COLO668 (cell line): ENCODE results near the gene MAX.
A peak's percentile ranks its signal among the peaks of the same experiment; 100 is the strongest.
"Not testable (repeated sequence)": the region's sequence is repeated elsewhere in the genome, so short reads cannot be mapped to it uniquely, and the experiment has no call there.

Experiments used
- DNase-seq: peaks from one replicate; lab custom pipeline; 2025; ENCODE audit not compliant: unreplicated experiment; lab: John Stamatoyannopoulos, UW

Gene MAX

DNA sequence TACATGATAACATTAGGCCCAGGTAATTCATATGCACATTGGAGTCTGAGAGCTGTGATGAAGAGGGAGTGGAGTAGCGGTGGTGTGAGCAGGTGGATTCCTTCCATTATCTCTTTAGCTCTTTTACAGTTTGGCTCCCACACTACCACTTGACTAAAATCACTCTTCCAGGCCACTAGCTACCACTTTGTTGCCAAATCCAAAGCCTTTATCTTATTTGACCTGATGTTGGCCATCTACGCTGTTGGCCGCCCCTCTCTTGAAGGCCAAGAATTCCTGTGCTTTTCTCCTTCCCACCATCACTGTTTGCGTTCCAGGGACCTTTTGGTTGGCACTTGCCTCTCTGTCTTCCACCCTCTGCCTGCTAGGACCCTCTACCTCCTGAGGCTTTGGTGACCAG lies 4.0 kb upstream of the MAX start:
- no peak for DNase-seq

DNA sequence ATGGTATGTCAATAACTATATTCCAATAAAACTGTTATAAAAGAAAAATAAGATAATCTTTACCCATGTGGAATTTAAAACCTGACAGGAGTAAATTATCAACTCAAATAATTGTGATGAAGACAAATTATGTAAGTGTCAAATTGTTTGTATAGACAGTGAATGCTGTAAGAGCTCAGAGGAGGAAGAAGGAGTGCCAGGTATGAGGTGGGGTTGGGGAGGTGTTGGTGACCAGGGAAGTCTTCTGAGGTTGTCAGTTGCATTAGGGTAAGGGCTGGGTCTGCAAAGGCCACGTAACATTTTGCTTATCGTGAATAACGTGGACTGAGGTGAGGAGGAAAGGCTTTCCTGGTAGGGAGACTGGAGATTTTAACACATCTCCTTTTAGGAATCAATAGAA lies 2.5 kb upstream of the MAX start:
- no peak for DNase-seq

DNA sequence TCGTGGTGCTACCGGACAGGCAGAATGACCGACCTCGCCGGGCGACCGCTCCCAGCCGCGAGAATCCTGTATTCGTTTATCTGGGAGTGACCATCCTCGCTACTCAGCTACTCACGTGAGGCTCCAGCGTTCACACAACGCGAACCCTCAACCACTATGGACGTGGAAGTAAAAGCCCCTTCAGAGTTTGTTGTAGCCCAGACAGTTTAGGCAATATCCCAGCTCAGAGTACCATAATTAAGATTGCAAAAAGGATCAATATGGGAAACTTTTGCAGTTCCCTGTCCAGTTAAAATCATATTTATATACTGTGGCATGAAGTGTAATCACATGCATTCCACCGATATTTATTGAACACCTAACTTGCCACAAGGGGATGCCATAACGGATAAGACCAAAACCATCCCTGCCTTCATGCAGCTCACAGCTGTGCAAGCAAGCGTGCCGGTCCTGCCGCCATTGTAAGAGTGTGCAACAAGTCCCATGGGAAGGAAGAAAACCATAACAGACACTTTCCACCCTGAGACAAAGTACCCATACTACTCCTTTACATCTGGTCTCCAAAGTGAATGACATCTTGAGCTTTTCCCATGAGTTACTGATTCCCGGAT lies 938 bp upstream of the MAX start:
- DNase-seq, result peak; percentile 55

DNA sequence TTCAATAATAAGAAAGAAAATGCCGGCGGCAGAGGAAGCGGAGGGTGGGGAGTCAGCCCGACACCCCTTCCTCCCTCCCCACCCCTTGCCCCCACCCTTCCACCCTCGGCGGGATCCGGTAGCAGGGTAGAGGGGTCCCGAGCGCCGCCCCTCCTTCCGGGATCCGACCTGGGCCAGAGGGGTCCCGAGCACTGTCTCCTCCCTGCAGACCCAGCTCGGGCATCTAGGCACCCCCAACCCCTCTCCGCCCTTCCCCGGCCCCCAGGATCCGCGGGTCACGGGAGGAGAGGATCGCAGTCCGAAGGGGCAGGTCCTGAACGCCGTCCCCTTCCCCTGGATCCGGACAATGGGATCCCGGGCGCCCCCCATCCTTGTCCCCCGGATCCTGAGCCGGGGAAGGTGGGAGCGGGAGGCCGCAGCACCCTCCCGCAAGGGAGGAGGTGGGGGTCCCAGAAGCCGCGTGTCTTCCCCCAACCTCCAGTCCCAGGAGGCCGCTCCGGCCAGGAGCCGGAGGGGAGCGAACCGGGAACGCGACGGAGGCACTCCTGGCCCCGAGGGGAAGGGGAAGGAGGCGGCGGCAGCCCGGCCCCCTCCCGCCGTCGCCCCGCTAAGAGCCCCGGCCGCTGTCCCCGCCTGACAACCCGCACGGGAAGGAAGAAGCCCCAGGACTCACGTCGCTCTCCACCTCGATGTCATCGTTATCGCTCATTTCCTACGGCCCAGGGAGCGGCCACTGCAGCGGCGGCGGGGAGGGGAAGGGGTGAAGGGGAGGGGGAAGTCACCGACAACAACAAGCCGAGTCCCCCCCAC lies 481 bp downstream of the MAX start:
- no peak for DNase-seq

DNA sequence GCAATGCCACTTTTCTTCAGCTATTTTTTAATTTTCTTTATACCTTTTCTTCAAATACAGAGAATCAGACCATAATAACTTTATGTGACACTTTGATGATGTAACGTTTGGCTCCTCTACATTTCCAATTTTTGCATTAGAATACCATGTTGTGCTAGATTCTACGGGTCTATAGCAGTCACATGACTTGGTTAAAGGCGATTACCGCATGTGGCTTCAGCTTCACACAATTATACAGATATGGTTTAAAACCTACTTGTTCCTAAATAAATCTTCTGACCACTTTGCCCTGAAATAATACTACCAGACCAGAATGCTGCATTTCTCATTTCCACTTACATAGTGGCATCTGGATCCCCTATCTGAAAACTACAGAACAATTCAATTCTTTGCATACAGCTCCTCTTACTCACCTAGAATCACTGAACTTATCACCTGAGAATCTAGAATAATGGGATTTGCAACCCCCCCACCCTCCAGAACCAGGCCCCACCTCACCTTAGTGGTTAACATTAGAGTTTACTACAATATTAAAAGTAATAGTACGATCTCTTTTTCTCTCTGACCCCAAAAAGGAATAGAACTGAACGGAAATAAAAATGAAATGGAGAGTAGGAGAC lies 1.3 kb downstream of the MAX start:
- DNase-seq, result no peak

DNA sequence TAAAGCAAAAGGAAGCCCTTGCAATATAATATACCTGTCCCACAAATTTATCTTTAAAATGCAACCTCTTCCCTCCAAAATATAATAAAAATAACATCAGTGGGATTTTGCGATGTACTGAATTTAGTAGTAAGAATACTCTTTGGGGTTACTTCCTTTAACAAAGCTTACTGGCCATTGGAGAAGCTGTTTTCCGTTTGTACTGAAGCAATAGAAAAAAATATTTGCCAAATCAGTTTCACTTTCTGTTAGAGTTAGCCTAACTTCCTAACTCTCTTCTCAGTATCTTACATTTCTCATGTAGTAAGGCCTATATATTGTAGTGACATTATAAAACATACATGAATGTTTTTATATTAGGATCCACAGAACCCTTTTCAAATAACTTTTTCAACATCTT lies 3.7 kb downstream of the MAX start:
- no peak for DNase-seq

DNA sequence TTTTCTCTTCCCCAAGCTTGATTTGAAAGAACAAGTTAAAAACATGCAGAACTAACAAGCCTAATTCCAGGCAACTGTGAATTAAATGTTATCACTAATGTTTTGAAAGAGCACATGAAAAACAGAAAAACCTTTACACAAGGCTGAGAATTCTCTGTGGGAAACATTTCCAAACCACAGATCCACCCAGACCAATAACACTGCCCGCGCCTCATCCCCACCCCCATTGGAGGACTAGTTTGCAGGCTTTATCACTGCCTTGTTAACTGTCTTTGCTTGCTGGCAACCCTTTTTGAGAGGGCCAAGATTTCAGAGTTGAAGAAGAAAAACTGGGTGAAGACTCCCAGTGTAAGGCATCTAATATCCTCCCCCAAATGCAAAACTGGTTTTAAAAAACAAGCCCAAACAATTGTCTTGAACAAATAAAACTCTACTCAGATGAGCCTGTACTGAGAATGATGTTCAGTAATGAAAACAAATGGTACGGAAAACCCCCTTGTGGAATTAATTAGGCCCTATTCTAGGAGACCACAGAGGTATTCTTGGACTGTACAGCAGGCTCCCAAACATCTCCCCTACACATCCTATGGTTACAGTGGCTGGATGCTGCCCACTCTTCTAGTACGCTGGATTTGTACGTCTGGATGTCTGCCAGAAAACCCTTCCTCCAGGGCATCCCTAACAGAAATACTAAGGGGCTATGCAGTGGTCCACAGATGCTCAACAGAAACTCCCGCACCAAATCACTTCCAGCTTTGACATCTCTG lies 5.8 kb downstream of the MAX start:
- DNase-seq, result no peak

DNA sequence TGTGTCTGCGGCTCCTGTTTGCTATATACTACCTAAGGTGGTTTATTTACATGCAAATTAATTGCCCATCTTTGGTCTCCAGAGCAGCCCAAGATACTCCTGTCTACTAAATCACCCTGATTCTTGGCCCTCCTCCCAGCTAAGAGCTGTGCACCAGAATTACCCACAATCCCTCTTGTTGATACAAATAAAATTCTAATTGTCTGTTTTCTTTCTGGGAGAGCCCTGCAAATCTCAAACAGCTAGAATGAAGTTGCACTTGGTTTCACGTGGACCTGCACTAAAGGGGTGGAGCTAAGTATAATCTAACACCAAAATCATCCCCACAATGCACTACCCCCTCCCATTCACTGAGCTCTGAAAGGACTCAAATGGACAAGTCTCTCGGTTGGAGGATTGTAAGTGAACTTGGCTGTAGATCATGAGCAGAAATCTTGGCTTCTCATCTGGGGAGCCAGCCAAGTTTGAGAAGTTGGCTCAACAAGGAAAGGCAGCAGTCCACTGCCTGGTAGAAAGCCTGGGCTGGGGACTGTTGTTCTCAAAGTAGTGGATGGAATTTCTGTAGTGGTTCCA lies 6.6 kb downstream of the MAX start:
- DNase-seq, result no peak

DNA sequence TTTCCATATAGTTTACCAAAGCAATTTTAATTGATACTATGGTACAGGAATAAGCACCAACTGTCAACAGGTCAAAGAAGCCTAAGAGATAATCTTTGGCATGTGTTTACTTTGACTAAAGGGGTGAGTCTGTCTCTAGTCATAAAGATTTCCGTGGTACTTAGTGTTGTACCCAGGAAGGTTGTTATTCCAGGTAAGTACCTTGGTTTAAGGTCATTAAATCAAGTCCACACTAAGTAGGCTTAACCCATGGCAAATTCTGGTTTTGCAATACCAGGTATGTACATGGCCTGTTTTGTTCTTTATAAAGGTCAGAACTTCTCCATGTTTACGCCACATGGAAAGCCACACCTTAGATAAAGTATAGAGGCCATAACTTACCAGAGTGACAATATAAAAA lies 10.0 kb downstream of the MAX start:
- no peak for DNase-seq

DNA sequence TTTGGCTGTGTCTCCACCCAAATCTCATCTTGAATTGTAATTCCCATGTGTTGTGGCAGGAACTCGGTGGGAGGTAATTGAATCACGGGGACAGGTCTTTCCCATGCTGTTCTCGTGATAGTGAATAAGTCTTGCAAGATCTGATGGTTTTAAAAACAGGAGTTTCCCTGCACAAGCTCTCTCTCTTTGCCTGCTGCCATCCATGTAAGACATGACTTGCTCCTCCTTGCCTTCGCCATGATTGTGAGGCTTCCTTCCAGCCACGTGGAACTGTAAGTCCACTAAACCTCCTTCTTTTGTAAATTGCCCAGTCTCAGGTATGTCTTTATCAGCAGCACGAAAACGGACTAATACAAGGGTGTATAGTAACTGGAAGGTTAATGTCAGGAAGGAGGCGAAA lies 14.5 kb downstream of the MAX start:
- not testable (repeated sequence) for DNase-seq

DNA sequence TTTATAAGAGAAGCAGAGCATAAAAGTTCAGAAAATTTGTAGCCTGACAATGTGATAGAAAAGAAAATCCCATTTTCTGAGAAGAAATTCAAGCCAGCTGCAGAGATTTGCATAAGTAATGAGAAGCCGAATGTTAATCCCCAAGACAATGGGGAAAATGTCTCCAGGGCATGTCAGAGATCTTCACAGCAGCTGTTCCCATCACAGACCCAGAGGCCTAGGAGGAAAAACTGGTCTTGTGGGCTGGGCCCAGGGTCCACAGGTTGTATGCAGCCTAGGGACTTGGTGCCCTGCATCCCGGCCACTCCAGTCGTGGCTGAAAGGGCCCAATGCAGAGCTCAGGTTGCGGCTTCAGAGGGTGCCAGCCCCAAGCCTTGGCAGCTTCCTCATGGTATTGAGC lies 15.6 kb downstream of the MAX start:
- DNase-seq, result not testable (repeated sequence)

DNA sequence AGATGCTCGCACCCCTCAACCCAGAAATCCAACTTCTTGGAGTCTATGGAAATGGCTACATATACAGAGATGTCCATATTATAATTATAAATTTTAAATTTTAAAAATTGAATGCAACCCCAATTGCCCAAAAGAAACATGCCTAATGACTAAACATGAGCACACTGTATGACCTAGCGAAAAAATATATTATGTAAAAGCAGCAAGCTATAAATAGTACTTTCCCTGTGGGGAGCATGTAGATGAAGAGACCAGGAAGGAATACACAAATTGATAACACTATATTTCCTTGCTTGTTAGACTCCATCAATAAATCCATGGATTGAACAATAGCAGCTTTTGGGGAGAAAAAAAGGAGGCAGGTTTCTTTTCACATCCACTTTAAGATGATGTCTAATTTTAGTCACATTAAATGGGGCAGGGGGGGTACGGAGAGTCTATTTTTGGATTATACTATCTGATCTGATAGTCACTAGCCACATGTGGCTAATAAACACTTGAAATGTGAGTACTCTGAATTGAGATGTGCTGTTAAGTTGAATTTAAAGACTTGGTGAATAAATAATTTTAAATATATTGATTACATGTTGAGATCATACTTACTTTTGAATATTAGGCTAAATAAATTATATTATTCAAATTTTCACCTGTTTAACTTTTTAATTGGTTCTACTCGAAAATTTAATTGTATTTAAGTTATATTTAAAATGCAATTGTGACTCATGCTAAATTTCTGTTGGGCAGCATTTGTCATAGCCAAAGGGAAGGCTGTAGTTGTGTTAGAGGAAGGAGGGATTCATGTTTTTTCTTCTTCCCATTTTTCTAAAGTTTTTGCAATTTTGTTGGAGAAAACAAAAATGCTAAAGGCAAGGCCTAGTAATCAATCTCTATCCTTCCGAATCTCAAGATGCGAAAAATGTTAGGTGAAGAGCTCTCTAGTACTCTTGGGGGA lies 17.5 kb downstream of the MAX start:
- DNase-seq, result no peak

DNA sequence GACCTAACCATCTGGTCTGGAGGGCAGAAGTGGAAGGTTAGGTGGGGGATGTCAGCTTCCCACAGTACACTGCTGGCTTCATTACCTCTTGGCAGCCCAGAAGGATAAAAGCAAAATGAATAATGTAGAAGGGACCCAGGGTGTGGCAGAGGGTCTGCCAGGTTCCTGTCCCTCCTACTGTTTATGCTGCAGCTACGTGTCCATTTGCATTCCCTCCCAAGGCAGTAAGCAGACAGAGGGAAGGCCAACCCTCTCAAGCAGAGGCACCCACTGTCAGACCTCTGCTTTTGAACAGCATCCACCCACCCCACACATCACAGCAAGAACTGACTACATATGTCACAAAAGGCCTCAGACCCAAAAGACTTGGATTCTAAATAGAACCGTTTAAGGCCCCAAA lies 19.4 kb downstream of the MAX start:
- no peak for DNase-seq

DNA sequence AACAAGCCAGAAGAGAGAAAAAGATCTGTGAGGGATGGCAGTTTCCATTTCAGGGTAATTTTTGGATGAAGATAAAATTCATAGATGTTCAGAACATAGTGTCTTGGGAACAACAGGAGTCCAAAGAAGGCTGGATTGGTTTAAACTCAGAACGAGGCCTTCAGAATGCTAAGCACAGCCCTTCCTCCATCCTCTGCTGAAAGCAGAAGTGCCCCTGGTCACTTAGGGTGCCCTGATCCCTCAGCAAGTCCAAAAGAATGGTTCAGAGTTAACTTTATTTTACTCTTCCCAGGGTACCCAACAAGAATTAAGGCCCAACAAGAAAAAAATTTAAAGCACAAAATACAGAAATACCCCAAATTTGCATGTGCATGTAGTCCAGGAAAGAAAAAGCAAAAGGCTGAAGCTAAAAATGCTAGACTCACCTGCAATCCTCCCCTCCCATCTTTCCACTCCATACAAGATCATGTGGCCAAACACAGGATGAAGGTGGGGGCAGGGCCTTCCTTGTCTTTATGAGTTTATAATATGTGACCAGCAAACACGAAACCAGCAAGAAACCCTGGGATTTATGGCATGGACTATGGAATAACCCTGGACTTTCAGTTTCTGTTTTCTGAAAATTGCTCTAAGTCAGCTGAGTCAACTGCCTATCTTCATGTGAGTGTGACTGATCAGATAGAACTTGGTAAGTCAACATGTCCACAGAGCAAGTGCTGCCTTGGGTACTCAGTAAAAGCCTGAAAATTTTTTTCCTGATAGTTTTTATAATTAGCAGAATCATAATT lies 21.2 kb downstream of the MAX start:
- no peak for DNase-seq

DNA sequence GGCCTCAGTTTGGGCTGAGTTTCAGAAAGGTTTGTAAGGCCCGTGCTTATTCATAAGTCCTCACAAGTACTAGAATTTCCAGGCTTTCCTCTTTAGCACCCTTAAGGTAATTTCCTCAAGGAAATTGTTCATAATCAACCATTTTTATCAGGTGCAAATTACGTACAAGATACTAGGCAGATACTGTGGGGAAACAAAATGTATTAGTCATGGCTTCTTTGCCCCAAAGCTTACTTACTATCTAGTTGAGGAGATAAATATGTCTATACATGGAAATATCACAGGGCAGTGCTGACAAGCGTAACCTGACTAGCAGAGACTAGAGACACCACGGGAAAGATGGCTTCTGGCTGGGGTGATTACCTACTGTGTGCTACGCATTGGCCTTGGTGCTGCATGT lies 22.5 kb downstream of the MAX start:
- DNase-seq, result no peak

DNA sequence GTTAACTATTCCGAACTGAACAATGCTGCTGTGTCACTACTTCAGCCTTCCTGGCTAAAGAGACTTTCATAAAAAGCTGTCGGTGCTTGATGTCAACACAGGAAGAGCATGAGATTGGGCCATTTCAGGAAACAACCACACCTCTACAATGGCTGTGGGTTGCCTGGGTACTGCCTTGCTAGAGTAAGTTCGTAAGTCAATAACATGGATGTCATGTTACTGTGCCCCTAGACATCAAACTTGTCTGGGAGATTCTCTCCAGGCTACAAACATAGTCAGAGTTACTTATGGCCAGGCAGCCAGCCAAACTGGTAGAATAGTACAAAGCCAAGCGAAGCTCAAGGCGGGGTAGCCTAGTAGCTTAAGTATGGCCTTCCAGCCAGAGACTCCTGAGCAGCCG lies 23.1 kb downstream of the MAX start:
- no peak for DNase-seq

DNA sequence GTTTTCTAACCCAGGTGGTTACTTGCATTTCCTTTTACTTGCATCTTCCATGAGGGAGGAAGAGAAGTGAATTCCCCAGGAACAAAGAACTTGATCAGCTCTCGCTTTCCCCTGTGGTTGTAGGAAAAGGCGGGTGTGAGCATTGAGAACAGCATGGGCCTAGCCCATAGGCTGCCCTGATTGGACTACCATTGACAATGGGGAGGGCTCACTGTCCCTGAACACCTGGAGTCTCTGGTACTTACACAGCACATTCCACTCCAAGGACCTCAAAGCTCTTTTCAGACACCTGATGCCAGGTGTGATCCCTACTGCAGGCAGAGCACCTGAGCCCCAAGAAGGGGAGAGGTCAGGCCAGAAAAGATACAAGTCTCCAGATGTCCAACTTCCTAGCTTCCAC lies 25.0 kb downstream of the MAX start:
- DNase-seq, result no peak

DNA sequence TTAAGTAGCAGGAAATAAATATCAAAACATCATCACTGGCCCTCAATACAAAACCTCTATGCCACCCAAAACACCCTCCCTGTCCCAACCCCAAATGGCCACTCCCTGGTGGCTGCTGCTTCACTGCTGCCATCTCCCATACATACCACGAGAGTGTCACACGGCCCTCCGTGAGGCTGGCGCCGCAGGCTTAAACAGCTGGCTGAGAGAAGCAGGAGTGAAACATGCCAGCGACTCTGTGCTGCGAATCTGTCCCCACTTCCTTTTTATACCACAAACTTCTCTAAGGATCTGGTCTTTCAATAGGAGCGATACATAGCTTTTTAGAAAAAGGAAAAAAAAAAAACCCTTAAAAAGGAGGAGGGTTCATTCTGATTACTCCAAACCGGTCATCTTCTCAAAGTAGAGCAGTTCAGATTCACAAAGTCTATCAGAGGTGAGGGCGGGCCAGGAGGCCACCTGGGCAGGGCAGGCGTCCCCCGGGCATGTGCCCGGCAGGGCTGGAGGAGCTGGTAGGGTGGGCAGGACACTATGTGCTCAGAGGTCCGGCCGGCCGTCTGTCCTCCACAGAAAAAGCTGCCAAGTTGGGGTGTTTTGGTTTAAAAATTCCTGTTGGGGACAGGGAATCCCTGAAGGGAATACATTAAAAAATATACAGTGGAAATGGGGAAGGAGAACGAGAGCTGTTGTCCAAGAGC lies 26.5 kb downstream of the MAX start:
- no peak for DNase-seq
